Measurements from ENCODE around the gene ARHGAP11A. TPM values are rescaled to one million over a fixed set of nuclear protein-coding genes. Genes with fewer than 3 reads are reported as not detected.

ARHGAP11A gene
- total and polyA plus RNA-seq, 2 of the 8 experiments (the other 6 are each of a cell fraction or from before 2014, with no cell fraction given), result 8.1 to 112 TPM

- no peak for TF ChIP-seq SRF (IDR thresholded peaks at IDR 0.05; ENCODE audit: low read depth, low read length)
- no peak for TF ChIP-seq CBX8 (IDR thresholded peaks at IDR 0.05; ENCODE audit: borderline replicate concordance, low read depth, low read length)
- no peak for TF ChIP-seq KDM1A (IDR thresholded peaks at IDR 0.05; ENCODE audit: borderline replicate concordance, low read length)
- no peak for TF ChIP-seq JUN (IDR thresholded peaks at IDR 0.05; ENCODE audit: low read depth, low read length)
- TF ChIP-seq GTF2F1 (IDR thresholded peaks at IDR 0.05; ENCODE audit: borderline replicate concordance, low read depth, low read length), result no peak
- TF ChIP-seq RNF2 (IDR thresholded peaks at IDR 0.05; ENCODE audit: borderline replicate concordance, low read depth, low read length, missing control alignments, poor library complexity, severe bottlenecking), result no peak
- no peak for TF ChIP-seq BACH1 (IDR thresholded peaks at IDR 0.05; ENCODE audit: low read length)
- TF ChIP-seq CREB1 (IDR thresholded peaks at IDR 0.05), result no peak
- no peak for TF ChIP-seq SP2 (IDR thresholded peaks at IDR 0.05; ENCODE audit: low read length)
Observed at GRCh38 chr15:32664796-32665195, 49.5 kb downstream of the ARHGAP11A start (continued).
